Mammary epithelial cell (primary cell): ENCODE data around the gene ORC1.

ENCODE experiments used
- CTCF ChIP-seq, 2 donors: IDR thresholded peaks in 1 of 2; conservative IDR thresholded peaks in 1 of 2; 2 replicates each; pipeline ENCODE4 v1.5.1; 2011 to 2012; ENCODE audit warnings: inconsistent platforms in 2 of 2, low read length in 2 of 2, mild to moderate bottlenecking in 2 of 2, control low read depth in 1 of 2, low read depth in 1 of 2; ENCODE audit not compliant: insufficient read depth in 1 of 2; ENCODE audit errors: extremely low read depth in 1 of 2
- EZH2 ChIP-seq: IDR thresholded peaks from 2 replicates; pipeline ENCODE4 v1.6.1; 2012; ENCODE audit warnings: low read length, inconsistent platforms, borderline replicate concordance

DNA sequence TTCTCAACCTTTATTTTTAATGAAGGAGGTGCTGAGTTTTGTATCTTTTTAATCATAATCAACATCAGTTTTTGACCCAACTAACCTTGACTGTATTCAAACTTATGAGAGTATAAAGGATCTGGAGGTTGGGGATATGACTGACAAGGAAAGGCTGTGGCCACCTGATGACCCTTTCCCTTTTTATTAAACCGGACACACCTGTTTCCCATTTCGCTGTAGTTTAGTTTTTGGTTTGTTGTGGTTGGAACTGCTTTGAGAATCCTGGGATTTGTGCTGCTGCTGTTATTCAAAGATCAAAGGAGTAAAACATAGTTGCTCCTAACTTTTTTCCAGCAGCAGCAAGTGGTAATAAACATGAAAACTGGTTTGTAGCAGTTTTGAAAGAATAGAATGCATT lies 12.6 kb upstream of the ORC1 start:
- no peak for TF ChIP-seq CTCF (conservative IDR thresholded peaks at IDR 0.05 in 1 of 2, IDR thresholded peaks at IDR 0.05 in 1 of 2; ENCODE audit: extremely low read depth in 1 of 2, insufficient read depth in 1 of 2, low read depth in 1 of 2, low read length in 2 of 2)
- no peak for TF ChIP-seq EZH2
